Globus pallidus (tissue), 1 donor: ENCODE data around the gene SYPL1.

Experiments
- DNase-seq: peaks from one replicate; pipeline ENCODE4 v3.0.0-alpha.2; 2015; ENCODE audit warnings: low spot score

The SYPL1 gene

DNA sequence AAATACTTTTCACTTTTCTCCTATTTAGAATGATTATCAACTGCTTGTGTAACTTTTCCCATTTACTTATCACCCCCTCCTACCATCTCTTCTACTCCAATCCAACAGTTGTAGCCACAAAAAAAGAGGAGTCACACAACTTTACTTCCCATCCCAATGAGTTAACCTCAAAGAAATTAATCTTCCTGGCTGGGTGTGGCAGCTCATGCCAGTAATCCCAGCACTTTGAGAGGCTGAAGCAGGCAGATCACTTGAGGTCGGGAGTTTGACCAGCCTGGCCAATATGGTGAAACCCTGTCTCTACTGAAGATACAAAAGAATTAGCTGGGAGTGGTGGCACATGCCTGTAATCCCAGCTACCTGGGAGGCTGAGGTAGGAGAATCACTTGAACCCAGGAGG lies 19.9 kb downstream of the SYPL1 start:
- DNase-seq, result no peak

DNA sequence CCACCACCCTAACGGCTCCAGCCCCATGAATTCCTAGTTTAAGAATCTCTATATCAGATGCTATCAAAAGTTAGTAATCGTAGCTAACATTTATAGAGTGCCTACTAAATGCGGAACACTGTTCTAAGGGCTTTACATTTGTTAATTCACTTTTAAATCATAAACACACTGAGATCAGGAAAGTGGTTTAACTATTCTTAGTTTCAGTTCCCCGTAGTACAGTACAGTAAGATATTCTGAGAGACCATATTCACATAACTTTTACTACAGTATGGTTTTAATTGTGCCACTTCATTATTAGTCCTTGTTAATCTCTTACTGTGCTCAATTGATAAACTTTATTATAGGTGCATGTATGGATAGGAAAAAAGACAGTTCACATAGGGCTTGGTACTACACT lies 22.5 kb downstream of the SYPL1 start:
- DNase-seq, result no peak

GRCh38 chr7:106088014-106088413 lies 24.1 kb downstream of the SYPL1 start:
- DNase-seq, result no peak

DNA sequence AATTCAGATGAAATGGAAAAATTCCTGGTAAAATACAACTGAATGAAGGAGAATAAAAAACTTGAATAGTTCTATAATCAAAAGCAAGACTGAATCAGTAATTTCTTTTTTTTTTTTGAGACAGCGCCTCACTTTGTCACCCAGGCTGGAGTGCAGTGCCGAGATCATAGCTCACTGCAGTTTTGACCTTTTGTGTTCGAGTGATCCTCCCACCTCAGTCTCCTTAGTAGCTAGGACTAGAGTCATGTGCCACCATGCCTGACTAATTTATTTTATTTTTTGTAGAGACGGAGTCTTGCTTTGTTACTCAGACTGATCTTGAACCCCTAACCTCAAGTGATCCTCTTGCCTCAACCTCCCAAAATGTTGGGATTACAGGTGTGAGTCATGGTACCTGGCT lies 26.1 kb downstream of the SYPL1 start:
- no peak for DNase-seq

- DNase-seq, result no peak
These were observed 27.1 kb downstream of the SYPL1 start for GRCh38 chr7:106085015-106085414.

DNA sequence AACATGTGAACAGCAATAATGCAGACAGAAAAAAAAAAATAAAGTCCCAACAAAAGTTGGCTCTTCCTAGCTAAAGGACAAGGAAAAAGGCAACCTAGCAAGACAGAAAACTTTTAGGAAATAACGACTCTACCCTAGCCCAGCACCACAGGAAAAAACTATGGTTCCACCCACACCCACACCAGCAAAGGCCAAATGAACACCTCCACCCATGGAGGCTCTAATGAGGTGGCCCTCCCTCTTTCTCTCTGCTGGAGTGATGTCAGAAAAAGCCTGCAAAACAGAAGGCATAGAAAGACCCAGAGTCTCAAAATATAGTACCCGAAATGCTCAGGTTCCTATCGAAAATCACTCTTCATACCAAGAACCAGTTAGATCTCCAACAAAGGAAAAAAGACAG lies 28.4 kb downstream of the SYPL1 start:
- DNase-seq, result no peak

DNA sequence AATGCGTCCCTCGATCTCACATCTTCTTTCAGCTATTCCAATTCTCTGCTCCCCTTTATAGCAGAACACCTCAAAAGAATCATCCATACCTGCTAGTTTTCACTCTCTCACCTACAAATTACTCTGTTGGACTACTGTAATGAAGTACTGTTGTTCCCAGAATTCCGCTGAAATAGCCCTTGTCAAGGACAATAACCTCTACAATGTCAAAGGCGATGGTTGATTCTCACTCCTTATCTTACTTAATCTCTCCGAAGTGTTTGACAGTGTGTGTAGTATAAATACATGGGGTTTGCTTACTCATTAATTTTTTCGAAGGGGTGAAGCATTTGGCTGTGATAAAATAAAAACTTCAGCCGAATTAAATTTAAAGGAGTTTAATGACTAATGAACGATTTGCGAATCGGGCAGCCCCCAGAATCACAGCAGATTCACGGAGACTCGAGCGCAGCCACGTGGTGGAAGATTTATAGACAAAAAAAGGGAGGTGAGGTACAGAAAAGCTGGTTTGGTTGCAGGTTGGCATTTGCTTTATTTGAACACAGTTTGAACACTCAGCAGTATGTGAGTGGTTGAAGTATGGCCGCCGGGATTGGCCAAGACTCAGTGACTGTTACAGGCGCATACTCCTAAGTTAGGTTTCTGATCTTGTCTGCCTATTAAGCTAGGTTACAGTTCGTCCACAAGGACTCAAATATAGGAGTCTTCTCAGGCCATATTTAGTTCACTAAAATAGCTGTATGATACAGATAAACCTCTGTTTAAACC lies 29.8 kb downstream of the SYPL1 start:
- DNase-seq, result no peak

GRCh38 chr7:106080300-106080987 lies 31.7 kb downstream of the SYPL1 start:
- no peak for DNase-seq

DNA sequence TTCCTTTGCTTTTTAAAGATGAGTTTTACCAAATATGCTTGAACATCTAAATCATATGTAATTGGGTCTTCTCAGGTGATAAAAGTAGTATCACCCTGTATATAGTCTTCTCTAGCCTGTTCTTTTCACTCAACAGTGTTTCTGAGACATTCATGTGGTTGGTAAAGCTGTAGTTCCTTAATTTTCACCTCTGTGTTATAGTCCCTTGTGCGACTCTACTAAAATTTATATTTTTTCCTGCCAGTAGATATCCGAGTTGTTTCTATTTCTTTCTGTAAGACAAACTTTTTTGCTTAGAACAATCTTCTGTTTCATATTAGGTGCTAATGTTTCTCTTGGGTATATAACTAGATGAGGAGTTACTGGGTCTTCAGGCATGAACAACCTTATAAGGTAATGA lies 35.6 kb downstream of the SYPL1 start:
- no peak for DNase-seq

- DNase-seq, result peak; percentile 50
These were observed 36.2 kb downstream of the SYPL1 start for GRCh38 chr7:106075937-106076336.

DNA sequence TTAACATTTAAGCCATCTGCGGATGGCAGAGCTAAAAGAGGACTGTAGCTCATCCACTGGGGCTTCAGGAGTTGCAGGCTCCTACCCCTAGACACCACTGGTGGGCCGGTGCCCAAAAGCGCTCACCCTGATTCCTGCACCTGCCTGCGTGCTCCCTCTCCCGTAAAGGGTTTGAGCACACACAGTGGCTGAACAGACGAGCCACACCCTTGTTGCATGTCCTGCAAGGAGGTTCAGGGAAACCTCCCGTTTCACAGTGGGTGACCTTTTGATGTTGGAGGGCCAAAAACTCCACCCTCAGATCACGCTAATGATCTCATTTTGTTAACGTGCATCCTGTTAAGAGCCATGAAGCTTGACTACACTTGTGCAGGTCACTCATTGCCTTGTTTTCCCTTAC lies 37.9 kb downstream of the SYPL1 start:
- DNase-seq, result no peak

GRCh38 chr7:106073701-106074100 lies 38.4 kb downstream of the SYPL1 start:
- DNase-seq, result no peak

- no peak for DNase-seq
These were observed 39.4 kb downstream of the SYPL1 start for GRCh38 chr7:106072715-106073091.

GRCh38 chr7:106071999-106072714 lies 40.0 kb downstream of the SYPL1 start:
- no peak for DNase-seq

DNA sequence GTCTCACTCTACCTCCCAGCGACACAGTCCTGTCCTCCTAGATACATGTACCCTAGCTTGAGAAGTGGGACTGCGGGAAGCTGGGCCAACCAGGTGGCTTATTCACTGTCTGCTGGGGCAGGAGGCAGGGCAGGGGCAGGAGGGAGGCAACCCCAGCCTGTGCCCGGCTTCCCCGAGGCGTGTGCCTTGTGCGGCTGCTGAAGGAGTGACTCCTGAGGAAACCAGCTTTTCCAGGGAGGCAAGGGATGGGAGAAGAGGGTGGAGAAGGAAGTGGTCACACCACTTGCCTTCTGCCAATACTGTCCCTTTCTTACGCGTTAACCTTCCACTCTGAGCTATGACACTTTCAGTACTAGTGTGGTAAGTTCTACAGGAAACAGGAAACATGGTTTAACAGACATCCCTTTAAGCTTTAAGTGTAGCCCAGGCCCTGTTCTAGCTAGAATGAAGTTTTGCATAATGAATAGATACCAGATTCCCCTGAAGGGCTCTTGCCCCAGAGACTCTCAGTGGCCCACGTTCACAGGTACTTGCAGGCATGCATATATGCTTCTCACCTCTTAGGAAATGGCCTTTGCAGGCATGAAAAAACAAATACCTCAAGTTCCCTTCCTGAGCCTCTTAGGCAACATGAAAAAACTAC lies 40.6 kb downstream of the SYPL1 start:
- DNase-seq, result no peak

- DNase-seq, result no peak
These were observed 41.4 kb downstream of the SYPL1 start for GRCh38 chr7:106070567-106071254.

GRCh38 chr7:106070201-106070551 lies 41.9 kb downstream of the SYPL1 start:
- no peak for DNase-seq

- DNase-seq, result no peak
These were observed 42.5 kb downstream of the SYPL1 start for GRCh38 chr7:106069471-106070200.

- DNase-seq, result no peak
These were observed 43.1 kb downstream of the SYPL1 start for GRCh38 chr7:106068986-106069385.

GRCh38 chr7:106068538-106068961 lies 43.6 kb downstream of the SYPL1 start:
- DNase-seq, result no peak

DNA sequence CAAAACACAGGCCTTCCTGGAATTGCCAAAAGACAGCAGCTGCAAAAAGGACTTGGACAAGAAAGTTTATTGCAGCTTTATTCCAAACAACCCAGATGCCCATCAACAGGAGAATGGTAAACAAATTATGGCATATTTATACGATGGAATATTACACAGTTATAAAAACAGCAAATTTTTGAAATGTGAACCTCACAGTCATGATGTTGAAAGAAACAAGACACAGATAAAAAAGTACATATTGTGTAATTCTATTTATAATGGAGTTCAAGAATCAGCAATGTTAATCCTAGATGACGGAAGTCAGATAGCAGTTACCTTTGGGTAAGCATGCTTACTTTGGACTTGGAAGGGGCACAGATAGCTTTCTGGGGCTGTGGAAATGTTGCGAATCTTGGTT lies 44.4 kb downstream of the SYPL1 start:
- DNase-seq, result no peak
